Neuronal stem cell (in vitro differentiated cells): Measurements from ENCODE around the gene RHOF.
"Not testable (repeated sequence)": the region's sequence is repeated elsewhere in the genome, so short reads cannot be mapped to it uniquely, and the experiment has no call there.

Experiments used
- DNase-seq: peaks from one replicate; pipeline ENCODE4 v3.0.0-alpha.2; 2013; ENCODE audit warnings: low spot score
- H2AFZ ChIP-seq: one replicate; pipeline ENCODE4 v1.6.1; 2013; ENCODE audit warnings: mild to moderate bottlenecking, low read length, inconsistent platforms
- H2AK5ac ChIP-seq: 2 replicates; pipeline ENCODE4 v1.6.1; 2013; ENCODE audit warnings: low read depth, mild to moderate bottlenecking, inconsistent platforms, low read length, moderate library complexity, mixed read lengths
- H2BK120ac ChIP-seq: 2 replicates; pipeline ENCODE4 v1.6.1; 2013; ENCODE audit warnings: low read depth, mild to moderate bottlenecking, inconsistent platforms, low read length, moderate library complexity, mixed read lengths
- H2BK12ac ChIP-seq: one replicate; pipeline ENCODE4 v1.6.1; 2013; ENCODE audit warnings: low read length, inconsistent platforms
- H2BK15ac ChIP-seq: 2 replicates; pipeline ENCODE4 v1.6.1; 2013; ENCODE audit warnings: mild to moderate bottlenecking, low read length, inconsistent platforms, mixed read lengths
- H2BK5ac ChIP-seq: one replicate; pipeline ENCODE4 v1.6.1; 2013; ENCODE audit warnings: inconsistent platforms, mild to moderate bottlenecking, low read length, moderate library complexity
- H3K14ac ChIP-seq: one replicate; pipeline ENCODE4 v1.6.1; 2013; ENCODE audit warnings: low read length, inconsistent platforms
- H3K18ac ChIP-seq: 2 replicates; pipeline ENCODE4 v1.6.1; 2013; ENCODE audit warnings: low read length, inconsistent platforms
- H3K23ac ChIP-seq: 2 replicates; pipeline ENCODE4 v1.6.1; 2013; ENCODE audit warnings: low read depth, mild to moderate bottlenecking, mixed read lengths, low read length, inconsistent platforms; ENCODE audit not compliant: poor library complexity
- H3K27ac ChIP-seq: replicated peaks from 3 replicates; pipeline ENCODE4 v1.5.1; 2013; ENCODE audit warnings: low read length, inconsistent platforms
- H3K27me3 ChIP-seq, 3 experiments: 2 replicates each; pipeline ENCODE4 v1.6.1; 2013; ENCODE audit warnings: low read length in 3 of 3, mild to moderate bottlenecking in 2 of 3, inconsistent platforms in 1 of 3, low read depth in 1 of 3, mixed read lengths in 1 of 3, moderate library complexity in 1 of 3; ENCODE audit not compliant: control insufficient read depth in 3 of 3, insufficient read depth in 3 of 3
- H3K36me3 ChIP-seq, 2 donors: replicated peaks in 1 of 2; 2 replicates each; pipeline ENCODE4 v1.6.1; 2013; ENCODE audit warnings: low read length in 2 of 2; ENCODE audit not compliant: control insufficient read depth in 2 of 2, insufficient read depth in 2 of 2
- H3K4ac ChIP-seq: 2 replicates; pipeline ENCODE4 v1.6.1; 2013; ENCODE audit warnings: inconsistent platforms, mild to moderate bottlenecking, low read length, moderate library complexity
- H3K4me1 ChIP-seq, 2 donors: 1 replicate in 1 of 2; 2 replicates in 1 of 2; pipeline ENCODE4 v1.6.1; 2013; ENCODE audit warnings: low read length in 2 of 2, low read depth in 1 of 2; ENCODE audit not compliant: control insufficient read depth in 2 of 2, insufficient read depth in 1 of 2
- H3K4me2 ChIP-seq: one replicate; pipeline ENCODE4 v1.6.1; 2013; ENCODE audit warnings: mild to moderate bottlenecking, low read length, inconsistent platforms; ENCODE audit not compliant: insufficient read depth, poor library complexity, severe bottlenecking
- H3K4me3 ChIP-seq, 2 donors: 2 replicates each; pipeline ENCODE4 v1.5.1; 2013; ENCODE audit warnings: low read length in 2 of 2, mild to moderate bottlenecking in 2 of 2, inconsistent platforms in 1 of 2, moderate library complexity in 1 of 2
- H3K79me1 ChIP-seq: one replicate; pipeline ENCODE4 v1.6.1; 2013; ENCODE audit warnings: low read depth, mild to moderate bottlenecking, inconsistent platforms, low read length, moderate library complexity
- H3K9ac ChIP-seq: one replicate; pipeline ENCODE4 v1.6.1; 2013; ENCODE audit warnings: mild to moderate bottlenecking, low read depth, low read length, inconsistent platforms; ENCODE audit not compliant: poor library complexity
- H3K9me3 ChIP-seq, 2 donors: replicated peaks in 1 of 2; 2 replicates each; pipeline versions ENCODE3 to v1.6.1; 2013; ENCODE audit warnings: low read length in 2 of 2, mild to moderate bottlenecking in 2 of 2, inconsistent platforms in 1 of 2, low read depth in 1 of 2, mixed read lengths in 1 of 2, moderate library complexity in 1 of 2; ENCODE audit not compliant: control insufficient read depth in 2 of 2, insufficient read depth in 1 of 2
- H4K8ac ChIP-seq: one replicate; pipeline ENCODE4 v1.6.1; 2013; ENCODE audit warnings: low read depth, mild to moderate bottlenecking, inconsistent platforms, low read length, moderate library complexity
- H4K91ac ChIP-seq: one replicate; pipeline ENCODE4 v1.6.1; 2013; ENCODE audit warnings: low read length, low read depth, mild to moderate bottlenecking, inconsistent platforms; ENCODE audit not compliant: poor library complexity
- WGBS, 2 donors: extraction: QIAGEN DNeasy Blood & Tissue Kit; methylation state at CpG; one replicate each; pipeline ENCODE4 v1.1.7; 2013; ENCODE audit warnings: missing lambda C conversion rate in 2 of 2, mixed read lengths in 1 of 2; ENCODE audit not compliant: insufficient read length in 2 of 2, insufficient replicate concordance in 1 of 2; ENCODE audit errors: extremely low coverage in 2 of 2; 5-methylcytosine and 5-hydroxymethylcytosine counted together

Gene RHOF

GRCh38 chr12:121792607-121793439 is 665 bp downstream of the RHOF start:
- no peak overlapping the region for H3K4ac ChIP-seq
- H2AK5ac ChIP-seq, result peak overlapping the region; percentile 12
- peak overlapping the region; percentile 69 for H2BK15ac ChIP-seq
- H4K8ac ChIP-seq, result no peak overlapping the region
- no peak overlapping the region for H2BK120ac ChIP-seq
- peak overlapping the region in 1 of 2 donors; percentile 82 for H3K4me3 ChIP-seq
- H4K91ac ChIP-seq, result no peak overlapping the region
- DNase-seq, result no peak
- peak overlapping the region; percentile 73 for H3K18ac ChIP-seq
- no peak overlapping the region for H2BK12ac ChIP-seq
- H3K14ac ChIP-seq, result no peak overlapping the region
- peaks cover 0 to 19% (median 2%) of the 10 kb centered on the region in 3 experiments for H3K27me3 ChIP-seq
- peak overlapping the region; percentile 95 for H3K4me2 ChIP-seq
- H2AFZ ChIP-seq, result no peak overlapping the region
- peak overlapping the region; percentile 26 for H3K23ac ChIP-seq
- peak overlapping the region; percentile 91 for H3K9ac ChIP-seq
- whole genome bisulfite sequencing, 2 donors, result no CpG with 5 or more reads among the region's 48 CpGs
- H3K9me3 ChIP-seq, result no peaks in the 10 kb centered on the region
- no peak overlapping the region for H3K27ac ChIP-seq
- H3K36me3 ChIP-seq, result peaks cover 11 to 28% of the 10 kb centered on the region in 2 donors
- H2BK5ac ChIP-seq, result no peak overlapping the region
- H3K4me1 ChIP-seq, result peaks cover 11 to 16% of the 10 kb centered on the region in 2 donors
- H3K79me1 ChIP-seq, result peaks cover under 1% of the 10 kb centered on the region

- H3K18ac ChIP-seq, result no peak overlapping the region
- H2AFZ ChIP-seq, result no peak overlapping the region
- no peak overlapping the region for H4K8ac ChIP-seq
- H3K79me1 ChIP-seq, result no peaks in the 10 kb centered on the region
- H3K4me1 ChIP-seq, result peaks cover 3 to 9% of the 10 kb centered on the region in 2 donors
- no peak overlapping the region for H3K4me3 ChIP-seq
- peaks cover 0 to 19% (median 2%) of the 10 kb centered on the region in 3 experiments for H3K27me3 ChIP-seq
- H3K36me3 ChIP-seq, result peaks cover 11 to 18% of the 10 kb centered on the region in 2 donors
- peak overlapping the region; percentile 12 for H2AK5ac ChIP-seq
- no peak overlapping the region for H3K23ac ChIP-seq
- no peak overlapping the region for H2BK15ac ChIP-seq
- no peak for DNase-seq
- no peak overlapping the region for H2BK12ac ChIP-seq
- no peak overlapping the region for H3K27ac ChIP-seq
- no peaks in the 10 kb centered on the region for H3K9me3 ChIP-seq
- no peak overlapping the region for H3K9ac ChIP-seq
- no peak overlapping the region for H2BK120ac ChIP-seq
- H3K14ac ChIP-seq, result no peak overlapping the region
- no peak overlapping the region for H3K4me2 ChIP-seq
- no peak overlapping the region for H4K91ac ChIP-seq
- no peak overlapping the region for H2BK5ac ChIP-seq
- no peak overlapping the region for H3K4ac ChIP-seq
- no CpG with 5 or more reads among the region's 14 CpGs for WGBS, 2 donors
Measured at GRCh38 chr12:121791671-121792551, 1.6 kb downstream of the RHOF start.

DNA sequence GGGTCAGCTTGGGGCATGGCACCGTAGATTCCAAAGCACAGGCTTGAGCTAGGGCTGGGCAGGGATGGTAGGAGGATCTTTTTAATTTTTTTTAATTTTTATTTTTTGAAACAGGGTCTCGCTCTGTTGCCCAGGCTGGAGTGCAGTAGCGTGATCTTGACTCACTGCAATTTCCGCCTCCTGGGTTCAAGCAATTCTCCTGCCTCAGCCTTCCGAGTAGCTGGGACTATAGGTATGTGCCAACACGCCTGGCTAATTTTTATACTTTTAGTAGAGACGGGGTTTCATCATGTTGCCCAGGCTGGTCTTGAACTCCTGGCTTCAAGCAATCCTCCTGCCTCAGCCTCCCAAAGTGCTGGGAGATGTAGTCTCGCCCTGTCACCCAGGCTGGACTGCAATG is 2.7 kb downstream of the RHOF start:
- not testable (repeated sequence) for H3K4me3 ChIP-seq, H4K8ac ChIP-seq, H3K23ac ChIP-seq, H2BK12ac ChIP-seq, H2BK5ac ChIP-seq, H3K9ac ChIP-seq, H3K79me1 ChIP-seq, H2AK5ac ChIP-seq, H2BK15ac ChIP-seq, H3K18ac ChIP-seq, H4K91ac ChIP-seq, DNase-seq, H3K4ac ChIP-seq, H3K14ac ChIP-seq, H3K4me2 ChIP-seq, H3K36me3 ChIP-seq, H3K4me1 ChIP-seq, H3K27ac ChIP-seq, H2AFZ ChIP-seq, H2BK120ac ChIP-seq, H3K9me3 ChIP-seq
- H3K27me3 ChIP-seq, result peaks cover 0 to 19% (median 2%) of the 10 kb centered on the region in 3 experiments
- no CpG with 5 or more reads among the region's 8 CpGs for WGBS, 2 donors
